Right renal cortex interstitium (tissue), 3 donors: ENCODE results near the gene KRTAP6-2. TPM values are rescaled to one million over a fixed set of nuclear protein-coding genes. Genes with fewer than 3 reads are reported as not detected.

Source experiments
- DNase-seq, 3 donors: peaks; one replicate each; pipeline ENCODE4 v3.0.0-alpha.2; 2013; ENCODE audit warnings: low read depth in 3 of 3, low spot score in 2 of 3
- polyA plus RNA-seq, 3 donors: library from polyadenylated mRNA; unstranded; fragments of 120-200 nt; gene quantifications; one replicate each; pipeline ENCODE4 v1.2.1, GENCODE V29; 2013; ENCODE audit not compliant: insufficient read length in 3 of 3

KRTAP6-2 gene, protein sequence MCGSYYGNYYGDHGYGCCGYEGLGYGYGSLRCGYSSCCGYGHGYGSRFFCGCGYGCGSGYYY
- polyA plus RNA-seq, result not detected

DNA sequence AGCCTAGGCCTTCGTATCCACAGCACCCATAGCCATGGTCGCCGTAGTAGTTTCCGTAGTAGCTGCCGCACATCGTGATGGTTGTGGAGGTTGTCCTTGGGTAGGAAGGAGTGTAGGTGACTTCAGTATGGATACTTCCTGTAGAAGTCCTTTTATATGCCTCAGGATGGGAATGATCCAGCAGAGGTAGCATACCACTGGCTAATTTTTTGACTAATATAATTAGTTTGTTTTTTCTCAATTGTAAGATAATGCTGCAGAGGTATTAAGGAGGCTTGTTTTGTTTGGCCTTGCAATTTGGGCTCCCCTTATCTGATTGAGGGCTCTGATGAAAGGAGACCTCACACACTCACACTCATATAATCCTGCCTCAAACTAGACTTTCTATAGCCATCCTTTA, at the start of gene KRTAP6-2:
Gene KRTAP6-2 (minus strand): TSS at position 101 of the 400 bp plus-strand sequence. CDS start 28 bp downstream, at position 73.
- no peak for DNase-seq

DNA sequence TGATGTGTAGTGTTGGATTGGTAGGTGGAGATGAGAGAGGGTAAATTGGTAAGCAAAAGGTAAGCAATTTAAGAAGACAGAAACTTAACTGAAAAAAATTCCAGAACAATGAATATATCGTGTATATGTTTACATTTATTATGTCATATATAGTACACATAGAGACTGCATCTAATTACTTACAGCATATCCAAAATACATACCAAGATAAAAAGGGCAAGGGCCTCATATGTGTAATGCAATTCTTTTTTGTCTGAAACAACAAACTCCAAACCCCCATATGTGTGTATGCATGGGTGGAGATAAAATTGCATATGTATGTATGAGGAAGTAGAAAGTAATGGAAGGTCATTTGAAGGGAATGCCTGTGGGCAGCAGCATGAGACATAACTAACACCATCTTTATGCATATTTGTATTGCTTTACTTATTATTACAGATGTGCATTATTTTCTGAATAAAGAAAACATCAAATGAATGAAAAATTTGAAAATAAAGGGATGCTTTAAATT, 48.3 kb upstream of the KRTAP6-2 start:
- DNase-seq, result no peak

DNA sequence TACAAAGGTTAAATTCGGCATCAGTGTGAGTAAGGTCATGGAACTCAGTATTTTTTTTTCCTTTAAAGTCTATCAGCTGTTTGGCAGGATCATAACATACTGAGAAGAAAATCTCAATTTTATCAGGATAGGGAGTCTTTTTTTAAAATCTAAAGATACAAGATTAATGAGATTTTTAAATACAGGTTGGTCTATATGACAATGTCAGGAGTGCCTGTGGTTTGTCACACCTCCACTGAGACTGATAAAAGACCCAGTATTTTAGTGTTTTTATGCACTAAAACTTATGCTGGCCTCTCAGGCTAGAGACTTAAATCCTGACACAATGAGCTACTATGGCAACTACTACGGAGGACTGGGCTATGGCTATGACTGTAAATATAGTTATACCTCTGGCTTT, 43.9 kb upstream of the KRTAP6-2 start, which contains the start of gene KRTAP20-3:
Gene KRTAP20-3 (plus strand): TSS at position 301 of the 400 bp plus-strand sequence.
- DNase-seq, result no peak

DNA sequence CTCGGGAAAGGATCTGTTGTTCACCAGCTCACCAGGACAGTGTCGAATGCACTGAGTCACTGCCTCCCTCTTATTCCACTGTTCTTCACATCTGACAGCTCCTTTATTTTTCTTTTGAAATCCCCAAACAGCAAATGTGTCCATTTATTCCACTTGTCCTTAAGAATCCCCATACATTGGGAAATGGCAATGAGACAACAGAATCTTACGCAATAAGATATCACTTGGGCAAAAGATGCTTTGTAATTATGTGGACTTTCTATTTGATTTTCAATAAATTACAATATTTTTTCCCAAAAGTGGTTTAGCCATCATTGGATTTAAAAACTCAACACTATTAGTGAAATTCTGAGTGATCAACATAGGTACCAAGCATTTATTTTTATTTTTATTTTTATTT, 40.0 kb upstream of the KRTAP6-2 start:
- DNase-seq, result no peak

DNA sequence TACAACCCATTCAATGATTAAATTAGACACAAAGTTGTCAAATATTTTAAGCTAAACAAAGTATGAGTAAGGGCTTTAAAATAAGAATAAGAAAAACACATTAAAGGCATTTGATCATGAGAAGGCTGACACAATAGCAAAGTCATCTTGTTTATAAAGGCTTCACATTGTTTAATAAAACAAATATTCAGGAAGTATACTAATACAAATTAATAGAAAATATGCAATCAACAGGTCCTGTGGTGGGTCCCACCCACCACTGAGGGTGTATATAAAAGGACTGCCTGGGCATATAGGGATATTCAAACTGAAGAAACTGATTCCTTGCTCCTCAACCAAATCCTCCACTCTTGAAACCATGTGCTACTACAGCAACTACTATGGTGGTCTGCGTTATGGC, 36.2 kb upstream of the KRTAP6-2 start, which contains the start of gene KRTAP20-2:
Gene KRTAP20-2 (plus strand): TSS at position 301 of the 400 bp plus-strand sequence. CDS start 58 bp downstream, at position 359.
- no peak for DNase-seq

DNA sequence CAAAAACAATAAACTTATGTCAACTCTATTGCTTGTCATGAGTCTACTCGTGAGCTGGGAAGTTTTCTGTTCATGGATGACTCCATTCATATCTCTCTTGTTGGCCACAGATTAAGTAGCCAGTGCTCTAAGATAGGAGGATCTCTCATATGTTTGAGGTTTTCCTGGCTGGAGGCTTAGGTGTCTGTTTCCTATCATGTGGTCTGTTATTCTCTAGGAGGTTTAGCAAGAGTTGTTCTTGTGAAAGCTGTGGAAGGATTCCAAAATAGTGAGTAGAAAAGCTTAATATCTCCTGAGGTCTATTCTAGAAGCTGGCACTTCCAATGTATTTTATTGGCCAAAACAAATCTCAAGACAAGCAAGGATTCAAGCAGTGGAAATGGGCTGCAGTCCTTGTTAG, 30.5 kb upstream of the KRTAP6-2 start:
- no peak for DNase-seq

DNA sequence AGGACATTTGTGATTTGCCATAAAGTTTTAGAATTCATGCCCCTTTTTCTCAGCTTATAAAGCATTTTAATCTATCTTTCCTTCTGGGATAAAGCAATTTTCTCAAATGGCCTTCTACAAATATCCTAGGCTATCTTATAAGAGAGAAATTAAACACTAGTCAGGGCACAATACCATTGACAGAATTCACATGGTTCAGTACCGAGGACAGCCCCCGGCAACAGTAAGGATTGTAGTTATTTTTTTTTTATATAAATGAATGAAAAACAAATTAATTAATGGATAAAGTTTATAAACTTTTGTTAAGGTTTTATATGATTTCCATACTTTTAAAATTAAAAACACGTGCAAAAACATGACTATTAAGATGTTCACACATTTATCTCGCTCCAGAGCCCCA, 29.4 kb upstream of the KRTAP6-2 start:
- DNase-seq, result no peak

DNA sequence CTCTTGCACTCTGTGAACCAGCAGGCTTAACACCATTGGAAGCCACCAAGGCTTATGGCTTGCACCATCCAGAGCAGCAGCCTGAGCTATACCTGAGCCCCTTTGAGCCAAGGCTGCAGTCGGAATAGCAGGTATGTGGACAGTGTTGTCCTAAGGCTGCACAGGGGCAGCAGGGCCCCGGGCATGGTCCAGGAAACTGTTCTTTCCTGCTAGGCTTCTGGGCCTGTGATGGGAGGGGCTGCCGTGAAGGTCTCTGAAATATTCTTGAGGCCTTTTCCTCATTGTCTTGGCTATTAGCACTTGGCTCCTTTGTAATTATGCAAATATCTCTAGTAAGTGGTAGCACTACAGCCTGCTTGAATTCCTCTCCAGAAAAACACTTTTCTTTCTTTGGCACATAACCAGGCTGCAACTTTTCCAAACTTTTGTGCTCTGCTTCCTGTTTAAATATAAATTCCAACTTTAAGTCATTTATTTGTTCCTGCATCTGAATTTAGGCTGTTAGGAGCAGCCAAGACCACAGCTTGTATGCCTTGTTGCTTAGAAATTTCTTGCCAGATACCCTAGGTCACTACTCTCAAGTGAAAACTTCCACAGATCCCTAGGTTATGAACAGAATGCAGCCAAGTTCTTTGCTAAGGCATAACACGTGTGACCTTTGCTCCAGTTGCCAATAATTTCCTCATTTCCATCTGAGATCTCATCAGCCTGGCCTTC, 26.9 kb upstream of the KRTAP6-2 start:
- no peak for DNase-seq

DNA sequence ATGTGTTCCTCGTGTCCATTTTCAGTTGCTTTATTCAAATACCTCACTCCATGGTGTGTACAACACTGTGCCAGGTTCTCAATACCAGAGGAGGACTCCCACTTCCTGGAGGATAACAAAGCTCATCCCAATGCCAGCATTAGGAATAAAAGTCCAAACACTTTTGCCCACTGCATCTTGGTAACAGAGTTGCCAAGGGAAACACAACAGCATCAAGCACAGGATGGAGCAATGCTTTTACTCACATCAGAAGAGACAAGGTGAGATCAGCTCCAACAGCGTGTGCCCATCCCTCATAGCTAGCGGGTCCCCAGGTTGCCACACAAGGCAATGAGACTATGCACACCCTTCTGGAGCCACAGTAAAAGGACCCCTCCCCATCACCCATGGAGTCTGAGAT, 24.7 kb upstream of the KRTAP6-2 start:
- DNase-seq, result no peak

DNA sequence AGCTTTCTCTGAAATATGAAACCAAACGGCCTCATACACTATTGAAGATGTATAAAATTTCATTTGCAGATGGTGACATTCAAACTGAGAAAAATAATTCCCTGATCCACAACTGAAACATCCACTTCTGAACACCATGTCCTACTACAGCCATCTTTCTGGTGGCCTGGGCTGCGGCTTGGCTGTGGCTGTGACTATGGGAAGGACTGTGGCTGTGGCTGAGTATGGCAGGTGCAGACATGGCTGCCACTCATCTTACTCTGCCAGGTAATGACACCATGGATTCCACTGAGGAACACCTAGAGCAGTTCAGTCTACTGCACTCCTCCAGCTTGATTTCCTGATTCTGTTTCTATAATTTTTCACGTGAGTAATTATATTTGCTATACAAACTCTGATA, 21.8 kb upstream of the KRTAP6-2 start, which contains the start of gene KRTAP20-4:
Gene KRTAP20-4 (plus strand): TSS at position 106 of the 400 bp plus-strand sequence.
- no peak for DNase-seq

DNA sequence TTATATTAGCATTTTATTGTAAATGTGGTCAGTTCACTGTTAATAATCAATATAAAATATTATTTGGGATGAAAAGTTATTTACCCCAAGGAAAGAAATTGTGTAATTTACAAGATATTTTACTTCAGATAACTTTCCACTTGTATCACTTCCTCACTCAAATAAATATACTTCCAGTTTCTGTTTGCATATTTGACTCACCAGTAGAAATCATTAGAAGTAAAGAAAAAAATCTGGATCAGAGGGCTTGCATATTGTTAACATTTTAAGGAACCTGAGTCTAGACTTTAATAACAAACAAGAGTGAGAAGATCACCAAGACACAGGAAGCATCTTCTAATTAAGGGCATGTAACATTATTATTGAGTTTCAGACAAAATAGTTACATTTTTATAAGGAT, 21.4 kb upstream of the KRTAP6-2 start:
- DNase-seq, result no peak

DNA sequence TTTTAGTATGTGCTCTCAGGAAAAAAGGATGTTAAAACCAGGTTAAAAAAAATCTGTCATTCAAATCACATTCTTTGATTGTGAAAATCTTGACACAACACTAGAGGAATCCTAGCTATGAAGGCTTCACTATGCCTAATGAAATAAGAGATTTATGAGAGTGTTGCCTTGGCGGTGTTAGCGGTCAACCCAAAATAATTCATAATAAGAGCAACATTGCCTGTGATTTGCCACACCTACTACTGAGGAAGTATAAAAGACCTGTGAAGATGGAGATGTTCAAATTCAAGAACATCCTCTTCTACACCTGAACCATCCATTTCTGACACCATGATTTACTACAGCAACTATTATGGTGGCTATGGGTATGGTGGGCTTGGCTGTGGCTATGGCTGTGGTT, 17.4 kb upstream of the KRTAP6-2 start, which contains the start of gene KRTAP20-1:
Gene KRTAP20-1 (plus strand): TSS at position 301 of the 400 bp plus-strand sequence. CDS start 30 bp downstream, at position 331.
- DNase-seq, result no peak

DNA sequence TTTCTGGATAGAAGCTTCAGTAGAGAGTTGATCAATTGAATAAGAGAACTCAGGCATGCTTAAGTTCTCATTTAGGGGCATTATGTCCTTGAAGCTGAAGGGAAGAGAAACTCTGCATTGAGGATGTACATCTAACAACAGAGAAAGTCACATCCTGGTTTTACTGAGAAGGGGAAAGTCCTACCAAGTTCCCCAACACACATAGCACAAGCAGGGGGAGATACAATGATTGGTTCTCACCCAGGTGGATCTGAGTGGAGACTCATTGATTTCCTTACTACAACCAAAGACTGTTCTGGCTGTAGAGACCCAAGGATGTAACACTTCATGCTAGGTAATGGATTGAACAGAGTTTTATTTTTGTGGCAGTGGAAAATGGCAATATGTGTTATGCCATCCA, 16.5 kb upstream of the KRTAP6-2 start:
- no peak for DNase-seq

DNA sequence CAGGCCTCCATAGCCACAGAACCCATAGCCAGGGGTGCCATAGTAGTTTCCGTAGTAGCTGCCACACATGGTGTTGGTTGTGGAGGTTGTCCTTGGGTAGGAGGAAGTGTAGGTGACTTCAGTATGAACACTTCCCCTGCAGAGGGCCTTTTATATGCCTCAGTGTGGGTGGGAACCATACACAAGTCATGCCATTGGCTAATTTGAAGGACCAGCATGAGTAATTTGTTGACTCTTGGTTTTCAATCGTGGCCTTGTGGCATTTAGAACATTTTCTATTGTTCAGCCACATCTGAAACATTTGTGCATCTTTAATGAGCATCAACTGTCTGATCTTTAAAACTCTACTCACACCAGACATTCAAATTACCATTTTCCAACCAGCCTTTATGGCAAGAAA, 15.1 kb upstream of the KRTAP6-2 start, which contains the start of gene KRTAP6-1:
Gene KRTAP6-1 (minus strand): TSS at position 95 of the 400 bp plus-strand sequence. CDS start 26 bp downstream, at position 69.
- DNase-seq, result no peak

DNA sequence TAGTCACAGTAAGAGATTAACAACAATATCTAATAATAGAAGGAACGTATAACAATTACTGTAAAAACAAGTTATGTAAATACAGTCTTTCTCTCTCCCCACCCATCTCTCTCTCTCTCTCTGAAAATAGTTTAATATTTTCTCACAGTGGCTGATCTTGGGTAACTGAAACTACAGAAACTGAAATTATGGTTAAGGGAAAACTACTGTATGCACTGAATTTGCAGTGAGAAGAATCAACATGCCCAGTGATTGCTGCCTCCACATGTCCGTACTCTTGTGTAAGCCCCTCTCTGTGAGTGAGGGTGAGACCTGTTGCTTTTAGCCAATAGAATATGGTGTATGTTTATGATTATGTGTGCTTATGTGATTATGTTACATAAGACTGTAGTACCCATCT, 13.4 kb upstream of the KRTAP6-2 start:
- no peak for DNase-seq

DNA sequence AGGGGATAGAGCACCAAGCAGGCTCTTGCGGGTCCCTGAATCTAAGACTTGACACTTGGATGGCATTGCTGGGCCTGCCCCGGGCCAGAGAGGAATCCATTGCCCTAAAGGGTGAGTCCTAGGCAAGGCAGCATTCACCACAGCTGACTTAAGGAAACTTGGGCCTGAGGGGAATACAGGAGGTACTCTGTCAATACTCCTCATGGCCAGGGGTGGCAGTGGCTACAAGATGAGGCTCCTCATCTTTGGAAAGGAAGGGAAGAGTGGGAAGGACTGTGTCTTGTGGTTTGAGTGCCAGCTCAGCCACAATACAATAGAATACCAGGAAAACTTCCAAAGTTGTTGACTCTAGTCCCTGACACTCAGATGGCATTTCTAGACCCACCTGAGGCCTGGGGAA, 7.3 kb upstream of the KRTAP6-2 start:
- no peak for DNase-seq

DNA sequence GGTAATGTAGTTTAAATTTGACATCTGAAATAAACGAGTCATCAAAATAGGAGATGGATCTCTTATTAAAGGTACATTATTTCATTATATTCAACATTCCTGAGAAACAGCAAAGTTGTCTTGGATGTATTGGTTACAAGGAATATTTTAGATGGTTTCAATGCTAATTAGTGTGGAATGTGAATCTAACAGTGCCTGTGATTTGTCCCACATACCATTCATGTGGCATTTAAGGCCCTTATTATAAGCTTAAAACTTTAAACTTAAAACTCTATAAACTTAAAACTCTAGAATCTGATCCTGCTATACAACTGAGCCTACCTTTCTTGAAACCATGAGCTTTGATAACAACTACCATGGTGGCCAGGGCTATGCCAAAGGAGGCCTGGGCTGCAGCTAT, 2.1 kb upstream of the KRTAP6-2 start, which contains the start of gene KRTAP22-1:
Gene KRTAP22-1 (plus strand): TSS at position 301 of the 400 bp plus-strand sequence.
- no peak for DNase-seq

DNA sequence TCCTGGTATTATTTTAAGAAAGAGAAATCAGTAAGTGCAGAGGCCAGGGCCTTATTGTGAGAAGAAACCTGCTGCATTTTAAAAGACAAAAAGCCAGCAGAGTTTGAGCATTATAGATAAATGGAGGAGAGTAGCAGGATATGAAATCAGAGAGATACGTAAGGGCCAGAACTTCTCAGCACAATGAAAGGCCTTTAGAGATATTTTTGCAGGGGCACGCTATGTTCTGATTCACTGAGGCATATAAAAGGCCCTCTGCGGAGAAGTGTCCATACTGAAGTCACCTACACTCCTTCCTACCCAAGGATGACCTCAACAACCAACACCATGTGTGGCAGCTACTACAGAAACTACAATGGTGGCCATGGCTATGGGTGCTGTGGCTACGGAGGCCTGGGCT, 6.6 kb downstream of the KRTAP6-2 start, which contains the start of gene KRTAP6-3:
Gene KRTAP6-3 (plus strand): TSS at position 301 of the 400 bp plus-strand sequence. CDS start 6 bp downstream, at position 307.
- DNase-seq, result no peak

DNA sequence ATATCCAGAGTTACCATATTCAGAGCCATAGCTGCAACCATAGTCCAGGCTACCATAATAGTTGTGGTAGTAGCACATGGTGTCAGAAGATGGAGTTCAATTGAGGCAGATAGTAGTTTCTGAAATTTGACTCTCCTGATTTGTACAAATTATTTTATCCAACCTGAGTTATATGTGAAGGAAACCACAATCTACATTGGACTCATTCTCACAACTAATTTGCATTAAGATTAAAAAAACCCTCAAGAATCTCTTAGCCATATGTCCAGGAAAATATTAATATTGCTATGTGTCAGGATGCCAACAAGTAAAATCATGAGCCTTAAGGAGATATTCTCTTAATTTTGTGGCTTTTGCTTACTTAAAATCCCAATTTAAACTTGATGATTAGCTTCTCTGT, 8.4 kb downstream of the KRTAP6-2 start, which contains the start of gene KRTAP22-2:
Gene KRTAP22-2 (minus strand): TSS at position 101 of the 400 bp plus-strand sequence.
- DNase-seq, result no peak

DNA sequence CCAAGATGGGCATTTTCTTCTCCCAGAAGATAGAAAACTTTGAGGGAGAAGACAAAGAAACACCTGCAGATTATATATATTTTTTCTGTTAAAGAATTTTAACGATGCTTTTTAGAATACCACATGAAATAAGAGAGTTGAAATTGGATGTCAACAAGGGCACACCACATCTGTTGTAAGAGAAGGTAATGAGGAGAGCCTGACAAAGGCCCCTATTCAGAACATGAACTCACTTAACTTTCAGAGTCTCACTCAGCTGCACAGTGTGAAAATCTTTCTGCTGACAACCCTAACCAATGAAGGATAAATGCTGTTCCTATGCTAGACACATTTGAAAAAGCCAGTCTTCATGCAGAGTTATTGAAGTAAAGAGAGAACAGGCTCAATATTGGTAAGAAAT, 15.8 kb downstream of the KRTAP6-2 start:
- DNase-seq, result no peak

DNA sequence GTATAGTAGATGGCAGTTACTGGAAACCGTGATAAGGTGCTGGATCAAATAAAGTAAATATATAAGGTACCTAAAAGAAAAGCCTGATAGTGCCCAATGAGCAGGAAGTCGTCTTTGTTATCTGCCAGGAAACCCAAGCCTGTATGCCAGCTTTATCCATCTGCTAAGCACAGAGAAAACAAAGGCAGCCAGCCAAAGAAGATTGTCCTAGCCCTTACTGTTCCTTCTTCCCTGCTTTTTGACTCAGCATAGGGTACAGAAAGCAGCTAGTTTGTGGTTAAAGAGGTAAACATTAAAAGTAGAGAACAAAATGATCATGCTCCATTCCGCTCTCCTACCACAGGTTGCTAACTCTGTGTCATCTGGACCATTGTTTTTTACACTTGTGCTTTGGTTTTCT, 18.6 kb downstream of the KRTAP6-2 start:
- DNase-seq, result no peak
